Stomach (tissue), 9 donors: ENCODE results near the gene NAV3. TPM values are rescaled to one million over a fixed set of nuclear protein-coding genes. Genes with fewer than 3 reads are reported as not detected.
"Not testable (repeated sequence)": the region's sequence is repeated elsewhere in the genome, so short reads cannot be mapped to it uniquely, and the experiment has no call there.

Experiments
- DNase-seq, 2 donors: peaks; one replicate each; pipeline versions ENCODE4 v3.0.0 to v3.0.0-alpha.2; 2013 to 2019
- H3K27ac ChIP-seq, 5 donors: fragments of 200-600 bp in 4 of 5; sonication (generic) in 4 of 5; one replicate each; pipeline ENCODE4 v1.5.1; 2013 to 2019; ENCODE audit warnings: mild to moderate bottlenecking in 1 of 5, moderate library complexity in 1 of 5
- H3K27me3 ChIP-seq, 3 donors: fragments of 200-600 bp; sonication (generic); one replicate each; pipeline ENCODE4 v1.5.1; 2017 to 2019; ENCODE audit warnings: mixed run types in 1 of 3
- H3K36me3 ChIP-seq, 4 donors: fragments of 200-600 bp; sonication (generic); 1 replicate in 3 of 4; 2 replicates in 1 of 4; pipeline ENCODE4 v1.5.1; 2016 to 2019
- H3K4me1 ChIP-seq, 4 donors: fragments of 200-600 bp; sonication (generic); one replicate each; pipeline ENCODE4 v1.5.1; 2016 to 2019
- H3K4me3 ChIP-seq, 4 donors: fragments of 200-600 bp; sonication (generic) in 3 of 4; one replicate each; pipeline ENCODE4 v1.5.1; 2016 to 2019; ENCODE audit warnings: mild to moderate bottlenecking in 1 of 4
- H3K9me3 ChIP-seq, 4 donors: fragments of 200-600 bp; sonication (generic); one replicate each; pipeline ENCODE4 v1.5.1; 2016 to 2019
- EP300 ChIP-seq: sonication (generic); formaldehyde crosslinking; IDR thresholded peaks from one replicate; pipeline ENCODE4 v1.6.1; 2017; ENCODE audit warnings: antibody characterized with exemption
- POLR2A ChIP-seq, 4 donors: fragments of 450-650 bp; IDR thresholded peaks; one replicate each; pipeline ENCODE4 v1.6.1; 2016; ENCODE audit warnings: antibody characterized with exemption in 4 of 4, control low read depth in 2 of 4, mild to moderate bottlenecking in 1 of 4, moderate library complexity in 1 of 4
- POLR2AphosphoS5 ChIP-seq, 3 donors: sonication (generic); formaldehyde crosslinking; IDR thresholded peaks; one replicate each; pipeline ENCODE4 v1.6.1; 2016; ENCODE audit warnings: antibody characterized with exemption in 3 of 3
- WGBS, 5 donors: extraction: QIAGEN DNeasy Blood & Tissue Kit in 3 of 5; methylation state at CpG; one replicate each; pipeline versions ENCODE4 v1.1.5 to v1.1.7; 2013 to 2018; 5-methylcytosine and 5-hydroxymethylcytosine counted together
- intact Hi-C: fragments of 100-400 bp; cut with DNase I; formaldehyde crosslinking; loops from one replicate; pipeline ENCODE4 v1.15.1; 2023; ENCODE audit warnings: low total_unique reads
- polyA plus RNA-seq, 3 donors: library from polyadenylated mRNA; stranded (reverse); fragments of 200-250 nt; gene quantifications; one replicate each; pipeline ENCODE4 v1.2.3, GENCODE V29; 2013
- total RNA-seq, 5 donors: library from RNA; depleted of rRNA; stranded (reverse); fragments of >200 nt; gene quantifications; one replicate each; pipeline versions ENCODE4 v1.1.0 to v1.2.3, GENCODE V29; 2014 to 2016
- TF ChIP-seq, protein P1 (sequence below), 7 experiments: fragments of 450-650 bp in 4 of 7; fragments of 200-600 bp in 3 of 7; sonication (generic) in 3 of 7; IDR thresholded peaks; one replicate each; pipeline ENCODE4 v1.5.1; 2016 to 2019; ENCODE audit warnings: antibody characterized with exemption in 7 of 7, control low read depth in 2 of 7, mild to moderate bottlenecking in 1 of 7
- donor health status: healthy with polysubstance abuse.
- donor health status: Bipolar disorder and iron deficiency.
- donor health status: healthy.

Gene NAV3
- total and polyA plus RNA-seq, 8 donors: 0.15 to 18.9 (median 2.2) TPM

DNA sequence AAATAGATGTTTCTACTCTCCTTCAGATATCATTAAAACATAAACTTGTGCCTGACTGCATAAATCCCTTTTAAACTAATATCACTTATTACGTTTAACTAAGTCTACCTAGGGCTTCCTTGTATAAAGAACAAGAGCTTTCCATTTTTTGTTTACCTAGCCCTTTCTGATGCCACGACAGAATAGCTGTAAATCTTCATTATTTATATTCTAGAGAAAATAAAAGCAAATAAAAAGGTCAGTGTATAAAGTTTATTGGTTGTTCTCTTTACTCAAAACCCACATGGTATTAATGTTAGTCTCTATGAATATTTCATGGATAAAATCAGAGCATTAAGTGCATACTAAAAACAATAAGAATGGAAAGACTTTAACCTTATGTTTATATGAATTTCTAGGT, 269.1 kb downstream of the NAV3 start:
- Histone ChIP-seq H3K36me3 (no peaks in the 10 kb centered on the region), H3K27me3 (no peaks in the 10 kb centered on the region), H3K27ac (no peak overlapping the region), H3K4me1 (peaks cover 0 to 10% (median 0%) of the 10 kb centered on the region in 4 donors), H3K9me3 (no peaks in the 10 kb centered on the region), H3K4me3 (no peak overlapping the region)
- intact Hi-C loops: no loop called here
- no peak for TF ChIP-seq POLR2AphosphoS5 (IDR thresholded peaks at IDR 0.05)
- TF ChIP-seq, protein P1, sequence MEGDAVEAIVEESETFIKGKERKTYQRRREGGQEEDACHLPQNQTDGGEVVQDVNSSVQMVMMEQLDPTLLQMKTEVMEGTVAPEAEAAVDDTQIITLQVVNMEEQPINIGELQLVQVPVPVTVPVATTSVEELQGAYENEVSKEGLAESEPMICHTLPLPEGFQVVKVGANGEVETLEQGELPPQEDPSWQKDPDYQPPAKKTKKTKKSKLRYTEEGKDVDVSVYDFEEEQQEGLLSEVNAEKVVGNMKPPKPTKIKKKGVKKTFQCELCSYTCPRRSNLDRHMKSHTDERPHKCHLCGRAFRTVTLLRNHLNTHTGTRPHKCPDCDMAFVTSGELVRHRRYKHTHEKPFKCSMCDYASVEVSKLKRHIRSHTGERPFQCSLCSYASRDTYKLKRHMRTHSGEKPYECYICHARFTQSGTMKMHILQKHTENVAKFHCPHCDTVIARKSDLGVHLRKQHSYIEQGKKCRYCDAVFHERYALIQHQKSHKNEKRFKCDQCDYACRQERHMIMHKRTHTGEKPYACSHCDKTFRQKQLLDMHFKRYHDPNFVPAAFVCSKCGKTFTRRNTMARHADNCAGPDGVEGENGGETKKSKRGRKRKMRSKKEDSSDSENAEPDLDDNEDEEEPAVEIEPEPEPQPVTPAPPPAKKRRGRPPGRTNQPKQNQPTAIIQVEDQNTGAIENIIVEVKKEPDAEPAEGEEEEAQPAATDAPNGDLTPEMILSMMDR (IDR thresholded peaks at IDR 0.05): no peak
- DNase-seq: no peak
- WGBS, 5 donors: 12 to 53% (median 47%) methylated on average over 2 of the region's 2 CpGs

DNA sequence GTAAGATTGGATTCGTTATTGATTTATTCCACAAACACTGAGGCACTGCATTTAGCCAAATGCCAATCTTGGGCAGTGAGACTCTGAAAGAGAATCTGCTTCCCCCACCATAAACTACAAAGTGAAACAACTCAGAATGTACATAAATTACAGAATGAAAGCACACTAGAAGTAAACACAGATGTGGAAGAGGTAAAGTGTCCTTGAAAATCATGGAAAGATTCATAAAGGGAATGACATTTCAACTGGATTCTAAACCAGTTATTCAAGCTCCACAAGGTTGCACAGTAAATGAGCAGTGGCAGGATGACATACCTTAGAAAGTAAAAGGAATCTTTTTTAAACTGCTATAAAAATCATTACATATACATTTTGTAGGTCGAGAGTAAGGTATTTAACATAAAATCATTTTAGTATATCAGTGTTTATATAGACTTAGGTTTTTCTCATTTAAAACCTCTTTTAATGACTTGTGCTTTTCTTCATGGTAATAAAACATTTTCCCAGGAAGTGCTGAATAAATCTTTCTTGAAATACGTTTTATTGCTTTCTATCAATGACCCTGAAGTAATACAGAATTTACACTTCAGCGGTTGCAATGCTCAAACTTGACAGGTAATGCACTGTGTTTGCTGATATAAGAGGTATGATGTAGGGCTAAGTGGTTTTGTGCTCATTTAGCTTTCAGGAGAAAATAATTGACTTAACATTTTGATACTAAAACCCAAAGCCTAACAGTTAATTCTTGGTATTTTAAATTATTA, 270.6 kb downstream of the NAV3 start:
- 54 to 70% (median 60%) methylated on average over 4 of the region's 4 CpGs for WGBS, 5 donors
- peak in 1 of 2 donors; percentile 21 for DNase-seq
- Histone ChIP-seq H3K4me1 (peaks cover 0 to 10% (median 0%) of the 10 kb centered on the region in 4 donors), H3K36me3 (no peaks in the 10 kb centered on the region), H3K9me3 (no peaks in the 10 kb centered on the region), H3K27me3 (no peaks in the 10 kb centered on the region), H3K4me3 (no peak overlapping the region), H3K27ac (no peak overlapping the region)
- intact Hi-C loops: no loop called here
- no peak for TF ChIP-seq EP300
- TF ChIP-seq POLR2A (IDR thresholded peaks at IDR 0.05): no peak
- TF ChIP-seq POLR2AphosphoS5 (IDR thresholded peaks at IDR 0.05): no peak
- TF ChIP-seq, protein P1 (IDR thresholded peaks at IDR 0.05): no peak

DNA sequence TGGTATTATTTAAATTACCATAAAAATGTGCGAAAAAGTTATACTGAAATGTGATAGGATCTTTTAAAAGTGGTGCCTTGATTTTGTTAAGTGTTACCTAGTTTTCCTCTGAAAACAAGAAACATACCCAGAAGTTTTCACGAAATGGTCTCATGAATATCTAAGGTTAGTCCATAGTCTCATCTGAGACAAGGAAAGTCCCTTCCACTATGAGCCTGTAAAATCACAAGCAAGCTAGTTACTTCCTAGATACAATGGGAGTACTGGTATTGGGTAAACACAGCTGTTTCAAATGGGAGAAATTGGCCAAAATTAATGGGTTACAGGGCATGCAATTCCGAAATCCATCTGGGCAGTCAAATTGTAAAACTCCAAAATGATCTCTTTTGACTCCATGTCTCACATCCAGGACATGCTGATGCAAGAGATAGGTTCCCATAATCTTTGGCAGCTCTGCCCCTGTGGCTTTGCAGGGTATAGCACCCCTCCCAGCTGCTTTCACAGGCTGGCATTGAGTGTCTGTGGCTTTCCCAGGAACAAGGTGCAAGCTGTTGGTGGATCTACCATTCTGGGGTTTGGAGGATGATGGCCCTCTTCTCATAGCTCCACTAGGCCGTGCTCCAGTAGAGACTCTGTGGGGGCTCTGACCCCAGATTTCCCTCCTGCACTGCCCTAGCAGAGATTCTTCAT, 271.4 kb downstream of the NAV3 start:
- no peak for DNase-seq
- Histone ChIP-seq H3K27me3 (no peaks in the 10 kb centered on the region), H3K4me3 (no peak overlapping the region), H3K36me3 (no peaks in the 10 kb centered on the region), H3K27ac (no peak overlapping the region), H3K9me3 (peaks cover 0 to 7% (median 0%) of the 10 kb centered on the region in 4 donors), H3K4me1 (peaks cover 0 to 5% (median 0%) of the 10 kb centered on the region in 4 donors)
- 61 to 89% (median 72%) methylated on average over 4 of the region's 4 CpGs for WGBS, 5 donors
- intact Hi-C loops: no loop called here
- TF ChIP-seq POLR2AphosphoS5 (IDR thresholded peaks at IDR 0.05): no peak
- TF ChIP-seq EP300: no peak
- TF ChIP-seq, protein P1 (IDR thresholded peaks at IDR 0.05): no peak
- TF ChIP-seq POLR2A (IDR thresholded peaks at IDR 0.05): no peak

DNA sequence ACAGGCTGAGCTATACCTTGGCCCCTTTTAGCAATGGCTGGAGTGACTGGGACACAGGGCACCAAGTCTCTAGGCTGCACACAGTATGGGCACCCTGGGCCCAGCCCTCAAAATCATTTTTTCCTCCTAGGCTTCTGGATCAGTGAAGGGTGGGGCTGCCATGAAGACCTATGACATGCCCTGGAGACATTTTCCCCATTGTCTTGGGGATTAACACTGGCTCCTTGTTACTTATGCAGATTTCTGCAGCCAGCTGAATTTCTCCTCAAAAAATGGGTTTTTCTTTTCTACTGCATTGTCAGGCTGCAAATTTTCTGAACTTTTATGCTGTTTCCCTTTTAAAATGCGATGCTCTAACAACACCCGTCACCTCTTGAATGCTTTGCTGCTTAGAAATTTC, 272.1 kb downstream of the NAV3 start:
- H3K9me3 ChIP-seq, H3K36me3 ChIP-seq, DNase-seq, H3K4me1 ChIP-seq, H3K27ac ChIP-seq, intact Hi-C loops, H3K4me3 ChIP-seq, H3K27me3 ChIP-seq: not testable (repeated sequence)
- 80 to 96% (median 92%) methylated on average over 2 of the region's 2 CpGs for WGBS, 5 donors

DNA sequence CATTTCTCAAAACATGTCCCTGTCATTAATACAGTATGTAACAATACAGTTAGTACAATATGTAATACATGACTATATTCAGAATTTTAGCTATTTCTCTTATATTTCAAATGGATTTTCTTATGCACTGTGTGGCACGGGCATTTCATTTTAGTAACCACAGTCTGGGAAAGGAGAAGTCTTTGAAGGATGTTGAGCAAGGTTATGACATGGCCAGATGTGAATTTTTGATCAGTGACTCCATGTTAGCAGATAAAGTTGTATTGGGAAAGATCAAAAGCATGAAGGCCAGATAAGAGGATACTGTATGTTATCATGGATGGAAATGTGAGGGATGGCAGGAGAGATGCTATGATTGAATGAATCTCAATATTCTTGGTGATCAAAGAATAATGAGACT, 285.2 kb downstream of the NAV3 start:
- Histone ChIP-seq H3K9me3 (peaks cover 0 to 18% (median 16%) of the 10 kb centered on the region in 4 donors), H3K36me3 (no peaks in the 10 kb centered on the region), H3K4me1 (no peaks in the 10 kb centered on the region), H3K27ac (no peak overlapping the region), H3K4me3 (no peak overlapping the region), H3K27me3 (no peaks in the 10 kb centered on the region)
- DNase-seq: no peak
- 52 to 75% (median 66%) methylated on average over 1 of the region's 1 CpG for WGBS, 5 donors
- intact Hi-C loops: no loop called here
- TF ChIP-seq, protein P1 (IDR thresholded peaks at IDR 0.05): no peak
- TF ChIP-seq EP300 (no peak), POLR2A (IDR thresholded peaks at IDR 0.05) (no peak), POLR2AphosphoS5 (IDR thresholded peaks at IDR 0.05) (no peak)
